Large intestine (tissue), 3 donors: ENCODE data around the gene IVNS1ABP. TPM values are rescaled to one million over a fixed set of nuclear protein-coding genes. Genes with fewer than 3 reads are reported as not detected.
A peak's percentile ranks its signal among the peaks of the same experiment; 100 is the strongest.

ENCODE experiments used
- DNase-seq, 2 donors: peaks; one replicate each; pipeline versions ENCODE4 v3.0.0 to v3.0.0-alpha.2; 2013
- H3K27ac ChIP-seq: one replicate; pipeline ENCODE4 v1.5.1; 2013; ENCODE audit warnings: low read length
- H3K27me3 ChIP-seq: 2 replicates; pipeline ENCODE4 v1.6.1; 2013; ENCODE audit warnings: low read length; ENCODE audit not compliant: control insufficient read depth, insufficient read depth
- H3K36me3 ChIP-seq: 2 replicates; pipeline ENCODE4 v1.6.1; 2013; ENCODE audit warnings: low read length; ENCODE audit not compliant: control insufficient read depth, insufficient read depth
- H3K4me1 ChIP-seq: one replicate; pipeline ENCODE4 v1.6.1; 2013; ENCODE audit warnings: low read length; ENCODE audit not compliant: control insufficient read depth, insufficient read depth
- H3K4me3 ChIP-seq: one replicate; pipeline ENCODE4 v1.5.1; 2013; ENCODE audit warnings: low read length
- H3K9me3 ChIP-seq: one replicate; pipeline ENCODE4 v1.6.1; 2013; ENCODE audit warnings: mild to moderate bottlenecking, low read depth, low read length, moderate library complexity; ENCODE audit not compliant: control insufficient read depth
- WGBS: methylation state at CpG from one replicate; pipeline ENCODE4 v1.1.5; 2013; ENCODE audit warnings: low lambda C conversion rate; ENCODE audit not compliant: insufficient coverage; 5-methylcytosine and 5-hydroxymethylcytosine counted together
- polyA plus RNA-seq: library from polyadenylated mRNA; unstranded; fragments of 120-200 nt; gene quantifications from one replicate; pipeline ENCODE4 v1.2.1, GENCODE V29; 2013

The IVNS1ABP gene
- polyA plus RNA-seq, 1 donor: 173 TPM

- peaks cover 6% of the 10 kb centered on the region for H3K4me1 ChIP-seq
- H3K9me3 ChIP-seq: no peaks in the 10 kb centered on the region
- peaks cover 53% of the 10 kb centered on the region for H3K36me3 ChIP-seq
- H3K4me3 ChIP-seq: no peak overlapping the region
- DNase-seq: peak in 1 of 2 donors; percentile 70
- peak overlapping the region; percentile 37 for H3K27ac ChIP-seq
- no peaks in the 10 kb centered on the region for H3K27me3 ChIP-seq
Measured at GRCh38 chr1:185295091-185295490, 22.0 kb downstream of the IVNS1ABP start.

GRCh38 chr1:185293967-185294542 lies 23.0 kb downstream of the IVNS1ABP start:
- no peak overlapping the region for H3K27ac ChIP-seq
- H3K27me3 ChIP-seq: no peaks in the 10 kb centered on the region

GRCh38 chr1:185292237-185292636 lies 24.8 kb downstream of the IVNS1ABP start:
- DNase-seq: no peak
- Histone ChIP-seq H3K4me1 (peaks cover 6% of the 10 kb centered on the region), H3K27me3 (no peaks in the 10 kb centered on the region), H3K27ac (peak overlapping the region; percentile 11), H3K36me3 (peaks cover 25% of the 10 kb centered on the region), H3K9me3 (no peaks in the 10 kb centered on the region), H3K4me3 (no peak overlapping the region)
- no CpG with 5 or more reads among the region's 5 CpGs for WGBS

More at GRCh38 chr1:185293967-185294542, 23.0 kb downstream of the IVNS1ABP start:
- Histone ChIP-seq H3K4me3 (no peak overlapping the region), H3K4me1 (peaks cover 6% of the 10 kb centered on the region), H3K36me3 (peaks cover 43% of the 10 kb centered on the region), H3K9me3 (no peaks in the 10 kb centered on the region)
- DNase-seq: no peak
- 100% methylated on average over 1 of the region's 1 CpG for WGBS

- WGBS: no CpG with 5 or more reads among the region's 1 CpG
- no peaks in the 10 kb centered on the region for H3K27me3 ChIP-seq
- no peak for DNase-seq
- H3K27ac ChIP-seq: no peak overlapping the region
- no peaks in the 10 kb centered on the region for H3K9me3 ChIP-seq
- H3K4me3 ChIP-seq: no peak overlapping the region
- H3K4me1 ChIP-seq: peaks cover 6% of the 10 kb centered on the region
- H3K36me3 ChIP-seq: peaks cover 21% of the 10 kb centered on the region
Measured at GRCh38 chr1:185291652-185292051, 25.4 kb downstream of the IVNS1ABP start.

GRCh38 chr1:185291159-185291558 lies 25.9 kb downstream of the IVNS1ABP start:
- Histone ChIP-seq H3K4me1 (peaks cover 6% of the 10 kb centered on the region), H3K27ac (no peak overlapping the region), H3K36me3 (peaks cover 17% of the 10 kb centered on the region), H3K4me3 (no peak overlapping the region), H3K27me3 (no peaks in the 10 kb centered on the region), H3K9me3 (no peaks in the 10 kb centered on the region)
- DNase-seq: no peak
- no CpG with 5 or more reads among the region's 1 CpG for WGBS

GRCh38 chr1:185289880-185290279 lies 27.2 kb downstream of the IVNS1ABP start:
- DNase-seq: no peak
- H3K27ac ChIP-seq: no peak overlapping the region
- peaks cover 6% of the 10 kb centered on the region for H3K4me1 ChIP-seq
- H3K36me3 ChIP-seq: peaks cover 12% of the 10 kb centered on the region
- no peaks in the 10 kb centered on the region for H3K9me3 ChIP-seq
- H3K4me3 ChIP-seq: no peak overlapping the region
- no peaks in the 10 kb centered on the region for H3K27me3 ChIP-seq

GRCh38 chr1:185288435-185288834 lies 28.6 kb downstream of the IVNS1ABP start:
- Histone ChIP-seq H3K27me3 (no peaks in the 10 kb centered on the region), H3K27ac (no peak overlapping the region), H3K9me3 (no peaks in the 10 kb centered on the region), H3K36me3 (peaks cover 4% of the 10 kb centered on the region), H3K4me3 (no peak overlapping the region), H3K4me1 (peaks cover 6% of the 10 kb centered on the region)
- WGBS: no CpG with 5 or more reads among the region's 3 CpGs
- no peak for DNase-seq

GRCh38 chr1:185287451-185287850 lies 29.6 kb downstream of the IVNS1ABP start:
- H3K36me3 ChIP-seq: no peaks in the 10 kb centered on the region
- peaks cover 2% of the 10 kb centered on the region for H3K4me1 ChIP-seq
- H3K4me3 ChIP-seq: no peak overlapping the region
- H3K9me3 ChIP-seq: no peaks in the 10 kb centered on the region
- no peak for DNase-seq
- H3K27ac ChIP-seq: no peak overlapping the region
- WGBS: no CpG with 5 or more reads among the region's 2 CpGs
- H3K27me3 ChIP-seq: no peaks in the 10 kb centered on the region

GRCh38 chr1:185284533-185285276 lies 32.3 kb downstream of the IVNS1ABP start:
- Histone ChIP-seq H3K27ac (no peak overlapping the region), H3K9me3 (no peaks in the 10 kb centered on the region), H3K27me3 (no peaks in the 10 kb centered on the region), H3K4me3 (no peak overlapping the region), H3K36me3 (no peaks in the 10 kb centered on the region), H3K4me1 (no peaks in the 10 kb centered on the region)
- WGBS: no CpG with 5 or more reads among the region's 2 CpGs
- DNase-seq: no peak

GRCh38 chr1:185284116-185284515 lies 32.9 kb downstream of the IVNS1ABP start:
- no peaks in the 10 kb centered on the region for H3K4me1 ChIP-seq
- no peaks in the 10 kb centered on the region for H3K27me3 ChIP-seq
- no CpG with 5 or more reads among the region's 2 CpGs for WGBS
- H3K27ac ChIP-seq: no peak overlapping the region
- no peaks in the 10 kb centered on the region for H3K36me3 ChIP-seq
- no peaks in the 10 kb centered on the region for H3K9me3 ChIP-seq
- DNase-seq: no peak
- no peak overlapping the region for H3K4me3 ChIP-seq

- 80% methylated on average over 1 of the region's 3 CpGs for WGBS
- DNase-seq: peak in 1 of 2 donors; percentile 36
- no peaks in the 10 kb centered on the region for H3K27me3 ChIP-seq
- no peaks in the 10 kb centered on the region for H3K9me3 ChIP-seq
- H3K4me3 ChIP-seq: no peak overlapping the region
- H3K4me1 ChIP-seq: no peaks in the 10 kb centered on the region
- H3K27ac ChIP-seq: no peak overlapping the region
- peaks cover 3% of the 10 kb centered on the region for H3K36me3 ChIP-seq
Measured at GRCh38 chr1:185281245-185281644, 35.8 kb downstream of the IVNS1ABP start.
